NCI-H187 (cell line): ENCODE results near the gene NME7.

Experiments used
- DNase-seq, 2 experiments: peaks; one replicate each; lab custom pipeline; 2025; lab: John Stamatoyannopoulos, UW

The NME7 gene

DNA sequence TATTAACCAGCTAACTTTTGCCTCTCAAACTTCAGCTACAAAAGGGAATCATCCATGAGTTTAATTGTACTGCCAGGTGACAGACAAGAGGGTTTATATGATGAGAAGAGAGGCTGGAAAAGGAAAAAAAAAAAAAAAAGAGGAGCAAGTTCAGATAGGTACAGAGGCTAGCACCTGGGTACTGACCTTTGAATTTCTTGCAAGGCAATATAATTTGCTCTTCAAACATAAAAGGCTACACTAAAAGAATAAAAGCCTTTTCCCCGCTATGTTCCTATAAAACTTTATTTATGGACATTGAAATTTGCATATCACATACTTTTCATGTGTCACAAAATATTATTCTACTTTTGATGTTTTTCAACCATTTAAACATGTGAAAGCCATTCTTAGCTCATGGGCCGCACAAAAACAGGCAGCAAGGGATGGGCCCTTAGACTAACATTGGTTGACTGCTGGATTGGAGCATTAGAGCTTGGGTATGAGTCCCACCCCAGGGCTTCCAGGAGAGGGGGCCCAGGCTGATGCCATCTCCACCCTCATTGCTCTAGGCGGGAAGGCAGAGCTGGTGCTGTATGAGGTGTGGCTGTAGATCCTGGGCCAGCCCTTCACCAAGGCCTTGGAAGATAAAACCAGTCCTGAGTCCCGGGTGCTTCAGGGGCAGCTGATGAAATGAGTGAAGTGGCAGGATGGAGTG is 216.8 kb downstream of the NME7 start:
- DNase-seq: no peak

DNA sequence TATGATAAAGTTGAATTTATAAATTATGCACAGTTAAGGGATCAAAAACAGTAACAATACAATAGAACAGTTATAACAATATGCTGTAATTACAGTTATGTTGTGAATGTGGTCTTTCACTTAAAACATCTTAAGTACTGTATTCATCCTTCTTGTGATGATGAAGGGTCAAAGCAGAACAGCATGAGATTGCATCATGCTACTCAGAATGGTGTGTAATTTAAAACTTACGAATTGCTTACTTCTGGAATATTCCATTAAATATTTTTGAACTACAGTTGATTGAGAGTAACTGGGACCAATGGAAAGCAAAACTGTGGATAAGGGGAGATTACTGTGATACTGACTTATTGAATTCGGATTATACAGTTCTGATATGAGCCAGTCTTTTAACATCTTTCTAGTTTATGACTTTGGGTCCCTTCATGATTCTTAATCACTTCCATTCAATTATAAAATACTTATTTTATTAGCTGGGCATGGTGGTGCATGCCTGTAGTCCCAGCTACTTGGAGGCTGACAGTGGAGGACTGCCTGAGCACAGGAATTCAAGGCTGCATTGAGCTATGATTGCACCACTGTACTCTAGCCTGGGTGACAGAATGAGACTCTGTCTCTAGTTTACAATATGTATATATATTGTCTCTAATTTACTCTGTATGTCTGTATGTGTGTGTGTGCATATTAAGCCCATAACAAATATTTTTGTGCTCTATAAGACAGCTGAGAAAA is 217.9 kb downstream of the NME7 start:
- DNase-seq: no peak

DNA sequence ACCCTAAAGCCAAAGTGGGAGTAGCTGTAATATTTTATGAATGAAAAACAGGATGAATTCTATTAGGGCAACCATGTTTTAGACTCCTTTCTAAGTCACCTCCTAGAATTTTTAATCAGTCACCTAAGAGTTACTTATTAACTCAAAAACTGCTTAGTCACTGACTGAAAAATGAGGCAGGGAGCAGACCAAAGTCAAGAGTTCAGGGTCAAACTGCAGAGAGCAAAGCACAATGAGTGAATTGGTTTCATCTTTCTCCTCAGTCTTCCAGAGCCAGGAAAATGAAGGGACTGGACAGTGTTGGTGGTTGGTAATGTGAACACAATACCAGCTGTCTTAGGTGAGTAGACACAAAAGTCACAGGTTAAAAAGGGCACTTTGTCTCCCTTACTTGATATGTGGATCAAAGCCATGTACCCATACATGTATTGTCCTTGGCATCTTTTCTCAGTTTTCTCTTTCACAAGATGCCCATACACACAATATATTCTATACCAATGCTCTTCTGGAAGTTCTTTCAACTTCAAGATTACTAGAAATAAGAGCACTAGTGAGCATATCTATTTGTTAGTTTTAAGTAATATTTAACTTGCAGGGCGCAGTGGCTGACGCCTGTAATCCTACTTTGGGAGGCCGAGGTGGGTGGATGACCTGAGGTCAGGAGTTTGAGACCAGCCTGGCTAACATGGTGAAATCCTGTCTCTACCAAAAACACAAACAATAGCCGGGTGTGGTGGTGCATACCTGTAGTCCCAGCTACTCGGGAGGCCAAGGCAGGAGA is 218.9 kb downstream of the NME7 start:
- DNase-seq: no peak

DNA sequence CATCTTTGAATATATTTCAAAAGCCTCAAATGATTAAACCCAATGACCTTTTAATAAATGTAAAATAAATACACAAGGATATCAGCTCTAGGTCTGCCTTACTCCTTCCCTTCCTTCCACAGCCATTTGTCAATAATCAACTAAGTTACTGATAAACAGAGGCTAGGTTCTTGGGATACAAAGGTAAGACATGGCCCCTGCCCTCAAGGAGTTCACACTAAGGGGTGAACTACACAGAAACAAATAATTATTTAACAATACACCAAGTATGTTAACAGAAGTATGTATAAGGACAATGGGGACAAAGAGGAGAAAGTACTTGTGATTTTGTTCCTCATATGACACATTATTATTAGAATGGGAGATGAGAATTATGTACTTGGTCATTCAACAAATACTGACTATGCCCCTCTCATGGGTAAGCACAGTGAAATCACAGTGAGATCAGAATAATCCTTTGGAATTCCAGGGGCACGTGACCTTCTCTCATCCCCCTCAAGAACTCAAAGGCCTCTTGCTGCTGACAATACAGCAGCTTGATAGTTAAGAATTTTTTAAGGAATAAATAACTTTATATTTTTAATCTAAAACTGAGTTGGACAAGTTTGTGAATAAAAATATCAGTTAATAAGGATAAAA is 220.9 kb downstream of the NME7 start:
- no peak for DNase-seq

DNA sequence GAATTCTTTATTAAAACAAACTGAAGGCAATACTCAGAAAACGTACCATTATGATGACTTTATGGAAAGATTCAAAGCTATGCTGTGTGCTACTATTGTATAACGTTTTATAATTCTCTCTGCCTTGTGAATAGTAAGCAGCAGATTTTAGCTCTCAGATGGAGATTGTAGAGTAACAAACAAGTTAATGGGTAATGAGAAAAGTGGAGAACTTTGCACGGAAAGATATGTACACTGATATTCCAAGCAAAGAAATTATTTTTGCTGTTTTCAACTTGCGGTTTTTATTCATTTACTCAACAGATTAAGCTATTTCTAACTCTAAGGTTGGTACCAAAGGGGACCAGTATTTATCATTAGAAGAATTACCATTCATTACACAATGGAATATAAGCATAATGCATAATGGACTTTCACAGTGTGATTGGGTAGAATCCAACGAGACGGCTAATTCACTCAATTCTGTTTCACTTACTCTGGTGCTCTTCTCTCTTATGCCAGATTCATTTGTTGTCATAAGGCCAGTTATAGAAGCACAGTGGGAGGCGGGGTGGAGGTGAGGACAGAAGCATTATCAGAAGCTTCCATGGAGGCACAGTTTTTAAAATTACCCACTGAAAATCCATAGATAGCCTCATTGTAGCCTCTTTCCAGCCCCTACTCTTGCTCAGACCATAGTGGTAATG is 222.5 kb downstream of the NME7 start:
- DNase-seq: no peak

DNA sequence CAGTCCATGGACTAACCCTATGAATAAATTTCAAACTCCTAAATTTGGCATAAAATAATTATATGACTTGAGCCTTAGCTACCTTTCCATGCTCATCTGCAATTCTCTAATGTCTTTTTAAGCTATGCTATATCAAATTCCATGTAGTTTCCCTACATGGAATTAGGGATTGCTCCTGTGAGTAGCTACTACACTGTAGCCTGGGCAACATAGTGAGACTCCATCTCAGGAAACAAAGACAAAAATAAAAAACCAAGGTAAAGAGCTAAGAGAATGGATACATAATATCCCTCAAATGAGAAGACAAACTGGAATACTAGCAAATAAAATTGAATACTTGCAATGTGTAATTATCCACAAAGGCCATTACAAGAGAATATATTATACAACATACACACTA is 223.6 kb downstream of the NME7 start:
- DNase-seq: no peak

DNA sequence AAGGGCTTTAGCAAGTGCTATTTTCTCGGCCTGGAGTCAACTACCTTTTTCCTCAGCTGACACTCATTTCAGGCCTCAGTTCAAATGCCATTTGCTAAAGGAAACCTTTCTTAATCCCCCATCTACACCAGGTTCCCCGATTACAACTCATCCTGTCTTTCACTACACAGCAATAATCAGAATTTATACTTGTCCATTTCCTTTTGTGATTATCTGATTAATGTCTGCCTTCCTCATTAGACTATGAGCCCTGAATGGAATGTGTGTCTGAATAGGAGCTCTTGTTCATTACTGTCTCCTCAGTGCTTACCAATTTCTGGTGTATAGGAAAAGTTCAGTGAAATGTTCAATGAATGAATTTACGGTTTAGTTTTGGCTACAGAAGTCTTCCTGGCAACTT is 224.3 kb downstream of the NME7 start:
- no peak for DNase-seq

DNA sequence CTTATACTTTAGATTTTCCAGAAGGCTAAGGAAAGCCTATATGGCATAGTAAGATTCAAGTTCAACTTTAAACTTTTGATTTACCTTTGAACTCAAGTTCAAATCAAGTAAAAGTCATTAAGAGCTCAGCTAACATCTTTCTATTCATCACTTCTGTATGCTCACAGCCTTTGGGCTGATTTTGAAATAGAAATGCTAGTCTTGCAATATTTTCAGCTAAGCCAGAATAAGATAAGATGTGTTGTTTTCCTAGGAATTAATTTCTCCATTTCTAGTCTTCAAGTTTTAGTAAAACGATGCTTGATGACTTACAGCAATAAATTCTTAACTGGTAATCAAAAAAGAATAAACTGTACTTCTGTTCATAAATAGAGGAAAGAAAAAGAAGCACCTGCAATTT is 225.5 kb downstream of the NME7 start:
- DNase-seq: no peak

DNA sequence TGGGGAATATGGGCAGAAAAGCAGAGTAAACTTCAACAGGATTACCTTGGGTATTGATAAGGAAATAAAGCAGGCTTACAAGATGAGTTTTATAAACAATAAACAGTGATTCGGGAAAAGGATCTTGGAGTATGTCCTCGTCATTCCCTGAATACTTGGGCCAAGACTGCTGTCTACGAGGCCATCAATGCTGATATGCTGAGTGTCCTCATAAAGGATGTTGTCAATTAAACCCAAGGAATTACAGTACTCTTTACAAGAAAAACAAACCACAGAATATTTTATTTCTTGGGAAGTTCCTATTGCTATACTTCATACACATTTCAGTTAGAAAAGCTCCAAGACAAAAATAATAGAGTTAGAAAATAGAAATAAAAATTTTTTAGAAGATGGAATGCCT is 226.2 kb downstream of the NME7 start:
- DNase-seq: no peak

DNA sequence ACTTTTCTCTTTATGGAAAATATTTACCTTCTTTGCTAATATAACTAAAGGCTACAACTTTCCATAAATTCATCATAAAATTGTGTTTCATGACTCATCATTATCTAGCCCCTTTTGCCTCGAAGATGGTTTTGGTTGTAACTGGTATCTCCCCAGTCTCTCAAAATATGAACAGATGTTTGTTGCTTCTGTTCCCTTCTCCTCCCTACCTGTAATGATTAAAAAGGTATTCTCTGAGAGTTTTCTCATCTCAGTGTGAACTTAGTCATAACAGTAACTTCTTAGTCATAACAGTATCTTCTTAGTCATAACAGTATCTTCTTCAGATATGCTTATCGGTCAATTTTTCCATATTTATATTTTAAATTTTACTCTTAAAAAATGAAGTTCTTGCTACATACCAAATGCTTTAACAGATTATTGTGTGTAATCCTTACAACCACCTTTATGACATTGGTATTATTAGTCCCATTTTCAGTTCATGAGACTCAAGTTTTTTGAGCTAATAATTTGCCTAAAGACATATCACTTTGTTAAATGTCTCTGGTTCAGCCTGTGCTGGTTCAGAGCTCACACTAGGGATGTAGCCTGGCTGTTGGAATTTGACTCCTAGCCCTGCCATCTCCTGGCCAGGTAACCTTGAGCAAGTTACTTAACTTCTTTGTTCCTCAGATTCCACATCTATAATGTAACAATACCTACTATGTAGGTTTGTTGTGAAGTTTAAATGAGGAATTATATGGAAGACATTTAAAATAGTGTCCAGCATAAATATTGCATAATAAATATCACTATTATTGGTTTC is 228.5 kb downstream of the NME7 start:
- no peak for DNase-seq

DNA sequence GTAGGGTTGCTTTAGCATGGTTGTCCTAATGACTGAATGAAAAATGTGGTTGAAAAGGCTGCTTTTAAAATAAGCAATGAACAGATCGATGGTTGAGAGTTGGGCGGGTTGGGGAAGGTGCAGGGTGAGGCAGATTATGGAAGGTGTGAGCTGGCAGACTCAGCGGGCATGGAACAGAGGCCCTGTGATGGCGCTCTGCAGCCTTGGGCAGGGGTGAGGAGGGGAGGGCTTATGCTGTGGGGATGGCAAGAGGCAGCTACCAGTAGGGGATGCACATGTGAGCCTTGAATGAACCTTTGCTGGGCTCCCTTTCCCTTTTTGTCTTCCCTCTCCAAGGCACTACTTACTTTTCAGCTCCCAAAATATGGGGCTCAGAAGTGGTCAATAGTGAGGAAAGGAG is 230.2 kb downstream of the NME7 start:
- no peak for DNase-seq

DNA sequence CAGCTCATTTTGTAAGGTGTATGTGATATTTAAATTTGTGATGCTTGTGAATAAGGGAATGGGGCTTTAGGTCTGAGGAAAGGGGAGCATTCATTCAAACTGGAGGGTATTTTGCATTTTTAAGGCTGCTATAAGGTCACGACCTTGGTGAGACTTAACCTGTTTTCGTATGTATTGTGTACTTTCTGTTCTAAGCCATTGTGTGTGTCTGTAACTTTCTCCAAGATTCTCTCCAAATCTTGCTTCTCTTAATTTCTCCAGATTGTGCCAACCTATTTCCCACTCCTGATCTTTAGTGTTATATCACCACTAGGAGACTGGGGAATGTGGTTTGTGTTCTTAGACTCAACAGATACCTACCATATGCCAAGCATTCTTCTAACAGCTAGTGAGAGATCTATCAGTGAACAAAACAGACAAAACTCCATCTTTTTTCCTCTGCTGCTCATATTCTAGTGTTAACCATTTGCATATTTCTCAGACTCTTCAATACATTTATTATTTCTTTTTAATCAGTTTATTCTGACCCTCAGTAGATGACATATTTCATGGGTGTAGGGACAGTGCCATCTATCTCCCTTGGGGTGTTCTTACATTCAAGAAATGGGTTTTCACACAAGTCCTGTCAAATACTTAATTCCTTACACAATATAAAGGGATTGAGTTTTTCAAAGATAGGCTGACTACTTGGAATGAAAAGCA is 233.6 kb downstream of the NME7 start:
- DNase-seq: no peak

DNA sequence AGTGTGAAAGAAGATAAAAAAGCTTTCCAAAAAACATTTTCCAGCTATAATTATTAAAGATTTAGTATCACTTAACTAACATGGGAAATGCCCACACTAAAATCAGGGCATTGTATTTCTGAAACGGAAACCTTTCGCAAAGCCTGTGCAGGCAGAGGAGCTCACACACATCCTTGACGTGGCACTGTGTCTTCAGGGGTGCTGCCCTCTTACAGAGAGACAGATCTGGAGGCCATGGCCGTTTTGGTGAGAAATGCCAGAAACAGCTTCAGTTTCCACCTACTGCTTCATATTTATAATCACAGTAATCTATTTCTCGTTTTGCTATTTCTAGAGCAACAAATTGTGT is 234.4 kb downstream of the NME7 start:
- no peak for DNase-seq

DNA sequence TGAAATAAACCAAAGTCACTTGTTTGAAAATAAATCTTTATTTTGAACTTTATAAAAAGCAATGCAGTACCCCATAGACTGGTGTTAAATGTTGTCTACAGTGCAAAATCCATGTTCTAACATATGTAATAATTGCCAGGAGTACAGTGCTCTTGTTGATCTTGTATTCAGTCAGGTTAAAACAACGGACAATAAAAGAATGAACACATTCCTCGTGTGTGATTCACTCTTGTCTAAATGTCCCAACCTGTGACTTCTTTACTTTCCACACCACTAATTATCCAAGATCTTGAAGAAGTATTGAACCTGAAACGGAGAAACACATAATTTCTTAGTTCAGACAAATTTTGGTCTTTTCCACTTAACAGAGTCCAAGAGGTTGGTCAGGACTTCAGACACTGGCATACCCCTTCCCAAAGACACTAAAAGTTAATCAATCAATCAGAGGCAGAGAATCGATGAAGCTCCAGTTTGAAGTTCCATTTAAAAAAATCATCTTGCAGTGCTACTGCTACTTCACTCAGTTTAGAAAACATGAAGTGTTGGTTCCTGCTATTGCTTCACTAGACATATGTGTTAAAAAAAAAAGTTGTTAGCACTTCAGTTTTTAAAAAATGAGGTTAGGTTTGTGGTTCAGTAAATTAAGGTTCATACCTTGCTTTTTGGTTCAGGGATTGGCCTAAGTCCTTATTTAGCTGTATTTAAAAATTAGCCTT is 234.9 kb downstream of the NME7 start:
- DNase-seq: no peak

DNA sequence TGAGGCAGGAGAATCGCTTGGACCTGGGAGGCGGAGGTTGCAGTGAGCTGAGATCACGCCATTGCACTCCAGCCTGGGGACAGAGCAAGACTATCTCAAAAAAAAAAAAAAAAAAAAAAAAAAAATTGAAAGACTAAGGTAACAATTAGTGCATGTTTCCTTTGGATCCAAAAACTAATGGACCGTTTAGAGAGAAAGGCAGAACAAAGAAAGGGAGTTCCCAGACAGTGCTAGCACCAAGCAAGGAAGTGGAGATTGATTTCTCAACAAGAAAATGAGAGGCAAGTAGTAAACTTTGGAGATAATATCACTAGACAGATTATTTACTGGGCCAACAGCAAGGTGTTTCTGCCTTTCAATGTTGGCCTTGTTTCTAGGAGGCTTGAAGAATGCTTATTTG is 236.9 kb downstream of the NME7 start:
- no peak for DNase-seq

DNA sequence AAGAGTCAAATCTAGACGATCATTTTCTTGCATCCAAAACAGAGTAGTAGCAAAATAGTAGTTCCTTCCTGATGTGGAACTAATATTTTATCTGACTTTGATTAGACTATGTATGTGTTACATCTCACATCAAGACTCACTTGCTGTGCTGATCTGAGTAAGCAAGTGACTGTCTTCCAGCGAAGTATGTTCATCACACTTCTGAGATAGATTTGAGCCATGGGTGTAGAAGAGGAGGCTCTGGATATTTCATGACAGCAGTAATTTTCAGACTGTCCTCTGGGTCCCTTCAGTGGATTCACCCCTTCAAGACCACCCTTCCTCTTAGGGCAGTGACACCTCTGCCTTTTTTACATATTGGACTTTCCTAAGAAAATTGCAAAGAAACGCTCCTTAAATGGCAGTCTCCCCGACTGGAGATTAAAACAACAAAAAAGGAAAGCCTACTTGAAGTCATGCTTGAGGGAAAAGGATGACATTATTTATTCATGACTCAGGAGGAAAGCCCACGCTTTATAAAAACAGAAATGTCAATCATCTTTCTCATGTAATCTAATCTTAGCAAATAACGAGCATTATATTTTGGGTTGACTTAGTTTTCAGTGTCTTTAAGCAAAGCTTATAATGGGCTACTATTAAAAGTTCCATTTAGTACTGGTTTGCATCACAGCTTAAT is 238.3 kb downstream of the NME7 start:
- DNase-seq: no peak

DNA sequence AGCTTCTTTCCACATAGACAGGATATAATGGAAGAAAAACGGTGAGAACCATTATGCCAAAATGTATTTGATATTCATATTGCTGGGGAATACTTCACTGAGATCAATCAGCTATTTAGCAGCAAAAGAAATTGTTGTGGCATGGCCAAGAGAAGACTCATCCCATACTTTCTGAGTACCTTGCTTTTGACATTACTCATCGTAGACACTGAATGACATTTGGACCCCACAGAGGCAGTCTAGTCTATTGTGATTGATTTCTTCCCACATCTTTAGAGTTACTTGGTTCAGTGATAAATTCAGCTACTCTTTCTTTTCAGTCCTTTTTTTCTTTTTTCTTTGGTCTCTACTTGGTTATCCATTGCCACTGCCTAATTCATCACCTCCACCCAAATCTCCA is 239.0 kb downstream of the NME7 start:
- DNase-seq: no peak

DNA sequence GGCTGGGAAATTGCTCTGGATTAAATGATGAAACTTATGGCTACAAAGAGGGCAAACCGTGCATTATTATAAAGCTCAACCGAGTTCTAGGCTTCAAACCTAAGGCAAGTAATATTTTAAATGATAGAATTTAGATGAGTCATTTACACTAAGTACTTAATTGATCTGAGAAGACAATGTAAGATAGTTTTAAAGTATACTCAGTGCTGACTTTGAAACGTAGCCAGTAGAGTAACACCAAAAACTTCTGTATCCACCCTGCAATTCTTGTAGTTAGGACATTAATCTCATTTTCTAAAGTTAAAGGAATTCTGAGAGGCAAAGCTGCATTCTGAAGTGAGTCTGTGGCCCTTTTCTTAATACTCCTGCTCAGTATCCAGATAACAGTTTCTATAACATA is 240.3 kb downstream of the NME7 start:
- no peak for DNase-seq

DNA sequence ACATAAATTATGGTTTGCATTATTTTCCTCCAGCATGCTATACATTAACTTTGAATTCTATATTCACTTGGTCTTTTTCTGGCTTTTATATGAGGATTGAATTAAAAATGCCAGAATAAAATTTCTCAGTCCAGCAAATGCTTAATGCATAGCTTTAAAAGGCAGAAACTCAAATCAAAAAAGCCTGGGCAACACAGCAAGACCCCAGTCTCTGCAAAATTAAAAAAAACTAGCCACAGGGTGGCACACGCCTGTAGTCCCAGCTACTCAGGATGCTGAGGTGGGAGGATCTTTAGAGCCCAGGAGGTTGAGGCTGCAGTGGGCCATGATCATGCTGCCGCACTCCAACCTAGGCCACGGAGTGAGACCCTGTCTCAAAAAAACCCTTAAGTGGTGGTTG is 241.3 kb downstream of the NME7 start:
- DNase-seq: no peak
